Stimulated activated CD4-positive, alpha-beta T cell treated with anti-CD3 and anti-CD28 coated beads, Interleukin-12 subunit alpha, Interleukin-12 subunit beta, amount 100 ng/mL, for 24 hours (primary cell): ENCODE measurements around the gene MED29.

Experiments
- DNase-seq, 2 experiments: peaks; one replicate each; pipeline ENCODE4 v3.0.0-alpha.2; 2020; ENCODE audit warnings: low read depth in 2 of 2

Gene MED29

GRCh38 chr19:39427707-39428106 lies 36.5 kb downstream of the MED29 start:
- DNase-seq: no peak

GRCh38 chr19:39428283-39429112 lies 37.3 kb downstream of the MED29 start:
- no peak for DNase-seq

GRCh38 chr19:39430675-39431593 lies 39.8 kb downstream of the MED29 start:
- peak in 1 of 2 experiments; percentile 47 for DNase-seq

- DNase-seq: no peak
Observed at GRCh38 chr19:39432677-39433025, 41.5 kb downstream of the MED29 start.

GRCh38 chr19:39433480-39434079 lies 42.4 kb downstream of the MED29 start:
- DNase-seq: no peak

GRCh38 chr19:39434123-39435076 lies 43.2 kb downstream of the MED29 start:
- DNase-seq: no peak

GRCh38 chr19:39435499-39436349 lies 44.5 kb downstream of the MED29 start, which contains the start of gene RPS16:
TSS of gene RPS16 (minus strand) at chr19:39435949. CDS start at chr19:39435895, 54 bp downstream.
- DNase-seq: peak; percentile 99

GRCh38 chr19:39436350-39436716 lies 45.2 kb downstream of the MED29 start:
- no peak for DNase-seq

GRCh38 chr19:39438270-39438934 lies 47.2 kb downstream of the MED29 start:
- no peak for DNase-seq

GRCh38 chr19:39444598-39445195 lies 53.5 kb downstream of the MED29 start:
- DNase-seq: no peak

GRCh38 chr19:39445196-39446111 lies 54.3 kb downstream of the MED29 start, which contains the start of gene SUPT5H:
TSS of gene SUPT5H (plus strand) at chr19:39445582. CDS start at chr19:39445891, 309 bp downstream.
- DNase-seq: peak; percentile 94 to 96

GRCh38 chr19:39446365-39447084 lies 55.3 kb downstream of the MED29 start:
- no peak for DNase-seq

- no peak for DNase-seq
Observed at GRCh38 chr19:39448271-39448670, 57.1 kb downstream of the MED29 start.

- DNase-seq: no peak
Observed at GRCh38 chr19:39449116-39449797, 58.1 kb downstream of the MED29 start.
